HepG2 (cell line): ENCODE results near the gene NUP58. TPM values are rescaled to one million over a fixed set of nuclear protein-coding genes. Genes with fewer than 3 reads are reported as not detected.

ENCODE experiments used
- ATAC-seq: fragments of 200-7000 bp; cut with Tn5 transposase; 3 replicates; pipeline ENCODE4 v1.9.1; 2020; ENCODE audit warnings: mild to moderate bottlenecking, moderate library complexity
- BruUV-seq: library from RNA; stranded (reverse); fragments of 400-500 nt; replicated peaks from 2 replicates; lab custom pipeline; 2021; lab: Mats Ljungman, UMichigan
- CTCF ChIA-PET: fragments of 300-600 bp; formaldehyde crosslinking; extraction: SDS; loops from one replicate; lab custom pipeline; 2021; ENCODE audit warnings: low total read pairs, inconsistent platforms, low intra/inter-chr PET ratio; lab: Yijun Ruan, JAX
- POLR2A ChIA-PET: fragments of 350-600 bp; sonication (Branson Sonifier 250); formaldehyde crosslinking; loops from one replicate; lab custom pipeline; 2020; ENCODE audit warnings: antibody characterized with exemption, inconsistent platforms; lab: Yijun Ruan, JAX
- DNase-seq: peaks from one replicate; pipeline ENCODE4 v3.0.0-alpha.2; 2015; ENCODE audit warnings: low spot score
- FAIRE-seq: peaks from 3 replicates; lab custom pipeline; 2011; peaks lifted over from hg19 to GRCh38; lab: Jason Lieb, UNC
- H2AFZ ChIP-seq: one replicate; pipeline ENCODE4 v1.6.1; 2011; ENCODE audit warnings: low read length, inconsistent platforms
- H3K27ac ChIP-seq: fragments of 300-600 bp; 3 replicates; pipeline ENCODE4 v1.8.0; 2011; ENCODE audit warnings: mixed run types, mild to moderate bottlenecking, mixed read lengths, low read length, inconsistent platforms; ENCODE audit not compliant: insufficient read depth; ENCODE audit errors: extremely low read length
- H3K27me3 ChIP-seq, 2 experiments: fragments of 200-600 bp in 1 of 2; 2 replicates in 1 of 2; 3 replicates in 1 of 2; pipeline versions ENCODE4 v1.6.0 to v1.8.0; 2011; ENCODE audit warnings: low read length in 2 of 2, mild to moderate bottlenecking in 2 of 2, moderate library complexity in 2 of 2, inconsistent platforms in 1 of 2; ENCODE audit not compliant: insufficient read depth in 2 of 2, control insufficient read depth in 1 of 2
- H3K36me3 ChIP-seq, 2 experiments: fragments of 200-600 bp in 1 of 2; replicated peaks in 1 of 2; 2 replicates in 1 of 2; 3 replicates in 1 of 2; pipeline versions ENCODE4 v1.5.1 to v1.8.0; 2011; ENCODE audit warnings: low read length in 2 of 2, inconsistent platforms in 1 of 2; ENCODE audit not compliant: insufficient read depth in 2 of 2, control insufficient read depth in 1 of 2
- H3K4me1 ChIP-seq: 2 replicates; pipeline ENCODE4 v1.5.1; 2012; ENCODE audit warnings: low read length, inconsistent platforms; ENCODE audit not compliant: insufficient read depth
- H3K4me2 ChIP-seq: 2 replicates; pipeline ENCODE4 v1.6.0; 2011; ENCODE audit warnings: low read depth, low read length, inconsistent platforms
- H3K4me3 ChIP-seq, 3 experiments: fragments of 200-600 bp in 1 of 3; sonication (generic), shearing (Covaris generic) in 1 of 3; replicated peaks in 1 of 3; 2 replicates each; pipeline ENCODE4 v1.5.1; 2011 to 2016; ENCODE audit warnings: low read length in 3 of 3, inconsistent platforms in 2 of 3, low read depth in 2 of 3, mild to moderate bottlenecking in 2 of 3, control low read depth in 1 of 3, mixed read lengths in 1 of 3; ENCODE audit not compliant: insufficient read depth in 1 of 3
- H3K79me2 ChIP-seq: one replicate; pipeline ENCODE4 v1.6.1; 2011; ENCODE audit warnings: low read length, inconsistent platforms; ENCODE audit not compliant: insufficient read depth
- H3K9ac ChIP-seq: 2 replicates; pipeline ENCODE4 v1.6.0; 2011; ENCODE audit warnings: mild to moderate bottlenecking, low read depth, low read length, inconsistent platforms; ENCODE audit not compliant: insufficient read depth
- H3K9me3 ChIP-seq: 2 replicates; pipeline ENCODE4 v1.5.1; 2012; ENCODE audit warnings: mild to moderate bottlenecking, low read length
- H4K20me1 ChIP-seq: 2 replicates; pipeline ENCODE4 v1.6.0; 2011; ENCODE audit warnings: inconsistent platforms, mild to moderate bottlenecking, low read length, moderate library complexity; ENCODE audit not compliant: insufficient read depth
- AKAP8 ChIP-seq: sonication (generic); formaldehyde crosslinking; IDR thresholded peaks from 2 replicates; pipeline ENCODE4 v1.5.1; 2020; ENCODE audit warnings: mild to moderate bottlenecking, missing genetic modification reagents
- HDAC1 ChIP-seq: sonication (generic); formaldehyde crosslinking; IDR thresholded peaks from 2 replicates; pipeline ENCODE4 v1.5.1; 2020; ENCODE audit warnings: mild to moderate bottlenecking, missing genetic modification reagents
- KLF13 ChIP-seq: sonication (generic); formaldehyde crosslinking; IDR thresholded peaks from 2 replicates; pipeline ENCODE4 v1.4.0; 2020; ENCODE audit warnings: mild to moderate bottlenecking, missing genetic modification reagents
- RERE ChIP-seq: IDR thresholded peaks from 2 replicates; pipeline ENCODE4 v1.6.1; 2016; ENCODE audit warnings: low read depth, missing genetic modification reagents, missing compliant biosample characterization
- RFX3 ChIP-seq: IDR thresholded peaks from 2 replicates; pipeline ENCODE4 v1.6.1; 2016; ENCODE audit warnings: missing biosample characterization, missing genetic modification reagents
- SRSF4 ChIP-seq: fragments of 200-400 bp; formaldehyde crosslinking; IDR thresholded peaks from one replicate; pipeline ENCODE4 v1.6.1; 2018; ENCODE audit warnings: mild to moderate bottlenecking, low read depth, low read length, moderate library complexity; ENCODE audit not compliant: poor library complexity, severe bottlenecking
- TCF12 ChIP-seq, 2 experiments: fragments of 450-650 bp in 1 of 2; sonication (generic) in 1 of 2; formaldehyde crosslinking in 1 of 2; IDR thresholded peaks; 2 replicates each; pipeline versions ENCODE4 v1.6.1 to v1.8.0; 2017 to 2022; ENCODE audit warnings: antibody characterized with exemption in 1 of 2, mild to moderate bottlenecking in 1 of 2, missing genetic modification reagents in 1 of 2, moderate library complexity in 1 of 2
- THYN1 ChIP-seq: sonication (generic); formaldehyde crosslinking; IDR thresholded peaks from 2 replicates; pipeline ENCODE4 v1.8.1; 2023; ENCODE audit warnings: low read depth, mild to moderate bottlenecking, moderate library complexity, missing genetic modification reagents, borderline replicate concordance
- ZBTB8A ChIP-seq: sonication (generic); formaldehyde crosslinking; IDR thresholded peaks from 2 replicates; pipeline ENCODE4 v1.4.0; 2020; ENCODE audit warnings: mild to moderate bottlenecking, low read depth, missing genetic modification reagents, borderline replicate concordance
- ZFP36 ChIP-seq: fragments of 150-350 bp; IDR thresholded peaks from 2 replicates; pipeline ENCODE4 v1.6.1; 2018; ENCODE audit warnings: borderline replicate concordance, low read length, low read depth; ENCODE audit not compliant: partially characterized antibody
- ZGPAT ChIP-seq: IDR thresholded peaks from 2 replicates; pipeline ENCODE4 v1.6.1; 2016; ENCODE audit warnings: mild to moderate bottlenecking
- ZNF430 ChIP-seq: sonication (generic); formaldehyde crosslinking; IDR thresholded peaks from 2 replicates; pipeline ENCODE4 v1.9.0; 2021; ENCODE audit warnings: mild to moderate bottlenecking, missing genetic modification reagents
- ZNF468 ChIP-seq: sonication (generic); formaldehyde crosslinking; IDR thresholded peaks from 2 replicates; pipeline ENCODE4 v1.8.0; 2022; ENCODE audit warnings: mild to moderate bottlenecking, moderate library complexity, missing genetic modification reagents
- ZNF841 ChIP-seq: sonication (generic); formaldehyde crosslinking; IDR thresholded peaks from 2 replicates; pipeline ENCODE4 v1.8.1; 2023; ENCODE audit warnings: missing genetic modification reagents, borderline replicate concordance
- WGBS: methylation state at CpG from one replicate; pipeline ENCODE4 v1.1.6; 2017; ENCODE audit warnings: low lambda C conversion rate; 5-methylcytosine and 5-hydroxymethylcytosine counted together
- in situ Hi-C: cut with HindIII; loops from 2 replicates; pipeline ENCODE4 v1.10.0; 2017; ENCODE audit warnings: low pct_unique_long_range_greater_than_20kb; ENCODE audit not compliant: extremely low pct_ligation_motif_present
- intact Hi-C: fragments of 100-400 bp; cut with micrococcal nuclease; formaldehyde crosslinking; loops from one replicate; pipeline ENCODE4 v1.10.0; 2022; ENCODE audit not compliant: unreplicated experiment
- polyA plus RNA-seq, 8 experiments: library from polyadenylated mRNA; depleted of rRNA in 3 of 8; stranded (reverse) in 7 of 8; unstranded in 1 of 8; fragments of >200 nt; fragmentation: Illumina TruSeq in 4 of 8; extraction: Trizol in 4 of 8; gene quantifications; 2 replicates each; pipeline versions ENCODE4 v1.2.1 to v1.2.3, GENCODE V29; 2011 to 2016; ENCODE audit warnings: low read depth in 4 of 8, missing spikeins in 1 of 8, mixed read lengths in 1 of 8; ENCODE audit not compliant: insufficient read depth in 1 of 8
- total RNA-seq, 5 experiments: library from RNA; depleted of rRNA; stranded (reverse); fragments of >200 nt; fragmentation: Illumina TruSeq; extraction: Trizol; gene quantifications; 2 replicates each; pipeline ENCODE4 v1.2.3, GENCODE V29; 2016; ENCODE audit warnings: low read depth in 1 of 5

Gene NUP58
- total and polyA plus RNA-seq, 2 of the 13 experiments (the other 11 are each of a cell fraction or from before 2014, with no cell fraction given): 45.4 to 46.5 TPM

GRCh38 chr13:25352806-25353205 is 51.4 kb downstream of the NUP58 start (continued):
- TF ChIP-seq TCF12 (IDR thresholded peaks at IDR 0.05): no peak
- no peak for TF ChIP-seq TCF12 (CRISPR knock-in tag; IDR thresholded peaks at IDR 0.05)
- TF ChIP-seq ZNF430 (CRISPR knock-in tag): no peak
- TF ChIP-seq KLF13: no peak
- no peak for TF ChIP-seq ZGPAT (CRISPR knock-in tag)
- no peak for TF ChIP-seq ZNF841

GRCh38 chr13:25353344-25353743 is 51.9 kb downstream of the NUP58 start:
- no peak for DNase-seq
- BruUV-seq: no TSS peak
- Histone ChIP-seq H3K4me3 (no peak overlapping the region), H3K4me1 (peaks cover 17% of the 10 kb centered on the region), H2AFZ (no peak overlapping the region), H4K20me1 (no peaks in the 10 kb centered on the region), H3K9ac (no peak overlapping the region), H3K9me3 (no peaks in the 10 kb centered on the region), H3K27me3 (no peaks in the 10 kb centered on the region; a peak in 1 of 5 replicates), H3K79me2 (no peaks in the 10 kb centered on the region), H3K27ac (no peak overlapping the region), H3K36me3 (no peaks in the 10 kb centered on the region), H3K4me2 (no peak overlapping the region)
- in situ Hi-C loops: no loop called here
- 76% methylated on average over 4 of the region's 4 CpGs for WGBS
- no peak for ATAC-seq
- CTCF ChIA-PET: no interaction called here
- intact Hi-C loops: no loop called here
- FAIRE-seq: no peak
- POLR2A ChIA-PET: no interaction called here
- TF ChIP-seq RFX3 (CRISPR knock-in tag) (no peak), AKAP8 (CRISPR knock-in tag) (no peak), ZNF468 (CRISPR knock-in tag) (no peak), HDAC1 (no peak), RERE (CRISPR knock-in tag) (no peak), SRSF4 (no peak), ZBTB8A (CRISPR knock-in tag) (no peak), ZFP36 (no peak), THYN1 (CRISPR knock-in tag) (no peak)
